DMS53 (cell line): ENCODE data around the gene ADRA2B.

Experiments used
- DNase-seq: peaks from one replicate; lab custom pipeline; 2025; lab: John Stamatoyannopoulos, UW

ADRA2B gene

DNA sequence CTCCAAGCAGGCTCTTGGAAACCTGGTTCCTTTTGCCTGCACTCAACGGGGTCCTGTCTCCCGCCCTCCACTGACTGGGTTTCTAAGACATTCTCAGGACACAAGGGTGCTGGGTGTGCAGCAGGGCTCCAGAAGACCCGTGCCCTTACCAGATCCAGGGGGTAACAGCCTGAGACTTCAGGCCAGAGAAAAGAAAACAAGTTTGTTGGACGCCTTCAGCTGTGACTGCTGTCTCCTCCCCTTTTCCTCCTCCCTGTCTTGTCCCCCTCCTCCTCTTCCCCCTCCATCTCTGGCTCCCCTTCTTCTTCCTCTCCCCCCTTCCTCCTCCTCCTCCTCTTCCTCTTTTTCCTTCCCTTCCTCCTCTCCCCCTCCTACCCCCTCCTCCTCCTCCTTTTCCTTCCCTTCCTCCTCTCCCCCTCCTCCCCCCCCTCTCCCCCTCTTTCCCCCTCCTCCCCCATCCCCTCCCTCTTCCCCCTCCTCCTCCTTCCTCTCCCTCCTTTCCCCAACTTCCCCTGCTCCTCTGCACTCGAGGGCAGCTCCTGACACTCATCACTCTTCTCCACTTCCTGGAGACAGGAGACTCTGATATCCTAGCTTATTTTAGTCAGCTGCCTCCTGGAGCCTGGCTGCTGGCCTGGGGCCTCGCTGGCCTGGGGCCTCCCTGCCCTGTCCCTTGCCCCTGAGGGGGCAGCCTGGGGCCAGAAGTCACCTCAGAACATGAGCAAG is 12.4 kb downstream of the ADRA2B start:
- DNase-seq, result no peak

DNA sequence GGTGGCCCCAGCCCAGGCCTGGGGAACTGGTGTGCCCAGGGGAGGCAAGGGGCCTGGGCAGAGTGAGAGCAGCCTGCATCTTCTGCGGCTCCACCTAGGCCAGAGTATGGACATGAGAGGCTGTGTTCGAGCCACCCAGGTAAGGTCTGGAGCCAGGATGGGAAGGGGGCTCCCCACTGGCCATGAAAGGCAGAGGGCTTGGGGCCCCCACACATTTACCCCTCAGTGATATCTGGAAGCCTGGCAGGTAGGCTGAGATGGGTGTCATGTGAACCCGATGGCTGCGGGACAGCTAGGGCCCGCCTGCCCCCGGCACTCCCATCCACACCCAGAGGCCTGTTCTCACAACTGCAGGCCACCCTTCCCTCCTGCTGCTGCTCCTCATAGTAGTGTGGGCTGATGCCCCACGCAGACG is 13.2 kb downstream of the ADRA2B start:
- no peak for DNase-seq

GRCh38 chr2:96102596-96103186 is 13.7 kb downstream of the ADRA2B start:
- DNase-seq, result no peak

GRCh38 chr2:96100893-96101304 is 15.5 kb downstream of the ADRA2B start:
- no peak for DNase-seq

- DNase-seq, result no peak
Measured at GRCh38 chr2:96099861-96100798, 16.2 kb downstream of the ADRA2B start.

- DNase-seq, result no peak
Measured at GRCh38 chr2:96098900-96099590, 17.3 kb downstream of the ADRA2B start.

DNA sequence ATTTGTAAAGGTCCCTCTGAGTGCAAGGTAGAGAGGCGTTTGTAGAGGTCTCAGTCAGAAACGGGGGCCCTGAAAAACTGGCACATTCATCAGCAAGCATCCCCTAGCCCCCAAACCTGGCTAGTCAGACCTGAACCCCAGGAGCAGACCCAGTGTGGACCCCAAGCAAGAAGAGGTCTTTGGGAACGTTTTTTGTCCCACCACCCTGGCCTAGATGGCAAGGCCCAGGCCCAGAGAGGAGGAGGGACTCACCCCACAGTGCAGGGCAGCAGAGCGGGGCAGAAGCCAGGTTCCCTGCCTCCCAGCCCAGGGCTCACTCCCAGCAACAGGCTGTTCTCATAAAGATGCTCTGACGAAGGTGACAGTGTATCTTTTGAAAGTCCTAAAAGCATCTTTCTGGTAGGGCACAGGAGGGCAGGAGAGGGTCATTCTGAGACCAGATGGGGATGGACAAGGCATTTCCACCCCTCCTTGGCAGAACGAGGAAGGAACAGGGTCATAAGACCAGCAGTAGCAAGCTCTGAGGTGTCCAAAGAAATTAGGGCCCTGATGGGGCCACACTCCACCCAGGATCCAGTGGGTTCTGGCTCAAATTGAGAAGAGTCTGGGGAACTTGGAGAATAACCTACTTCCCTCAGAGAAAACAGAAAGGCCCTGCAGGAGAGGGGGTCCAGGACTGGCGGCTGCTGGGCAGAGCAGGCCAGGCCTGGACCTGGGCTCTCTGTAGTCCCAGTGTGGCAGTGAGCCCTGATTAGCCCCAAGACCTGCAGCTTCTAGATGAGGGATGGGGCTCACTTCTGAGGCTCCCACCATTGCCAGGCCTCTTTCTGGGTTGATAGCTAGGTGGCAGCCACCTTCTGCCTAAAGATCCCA is 18.2 kb downstream of the ADRA2B start:
- no peak for DNase-seq

GRCh38 chr2:96097441-96097840 is 18.9 kb downstream of the ADRA2B start:
- DNase-seq, result no peak

DNA sequence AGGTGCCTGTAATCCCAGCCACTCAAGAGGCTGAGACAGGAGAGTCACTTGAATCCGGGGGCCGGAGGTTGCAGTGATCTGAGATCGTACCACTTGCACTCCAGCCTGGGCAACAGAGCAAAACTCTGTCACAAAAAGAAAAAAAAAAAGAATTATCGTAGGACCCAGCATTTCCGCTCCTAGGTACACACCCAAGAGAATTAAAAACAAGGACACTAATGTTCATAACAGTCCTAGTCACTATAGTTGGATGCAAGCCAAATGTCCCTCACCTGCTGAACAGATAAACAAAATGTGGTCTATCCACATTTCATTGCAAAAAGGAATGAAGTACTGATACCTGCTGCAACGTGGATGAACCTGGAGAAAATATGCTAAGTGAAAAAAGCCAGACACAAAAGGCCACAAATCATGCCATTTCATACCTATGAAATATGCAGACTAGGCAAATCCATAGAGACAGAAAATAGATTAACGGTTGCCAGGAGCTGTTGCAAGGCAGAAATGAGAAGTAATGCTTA is 21.2 kb downstream of the ADRA2B start:
- peak; percentile 52 for DNase-seq

DNA sequence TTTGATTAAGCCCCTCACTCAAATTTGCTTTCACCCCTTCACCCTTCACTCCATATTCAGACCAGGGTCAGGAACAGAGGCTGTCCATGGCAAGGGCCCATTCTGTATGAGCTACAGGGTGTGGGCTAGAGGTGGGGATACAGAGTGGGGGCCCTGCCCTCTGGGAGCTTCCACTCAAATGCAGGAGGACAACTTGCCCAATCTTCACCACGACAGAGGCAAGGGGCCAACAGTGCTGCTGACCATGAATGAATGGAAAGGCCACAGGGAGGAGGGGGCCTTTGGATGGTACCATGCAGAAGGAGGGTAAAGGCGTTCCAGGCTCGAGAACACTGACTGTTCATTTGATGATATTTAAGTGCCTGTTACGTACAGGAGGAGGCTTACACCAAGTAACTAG is 22.8 kb downstream of the ADRA2B start:
- no peak for DNase-seq

- DNase-seq, result no peak
Measured at GRCh38 chr2:96092951-96093350, 23.4 kb downstream of the ADRA2B start.

GRCh38 chr2:96092573-96092877 is 23.8 kb downstream of the ADRA2B start:
- no peak for DNase-seq

- DNase-seq, result peak; percentile 30
Measured at GRCh38 chr2:96091711-96092572, 24.4 kb downstream of the ADRA2B start.

- no peak for DNase-seq
Measured at GRCh38 chr2:96091141-96091710, 25.1 kb downstream of the ADRA2B start.

DNA sequence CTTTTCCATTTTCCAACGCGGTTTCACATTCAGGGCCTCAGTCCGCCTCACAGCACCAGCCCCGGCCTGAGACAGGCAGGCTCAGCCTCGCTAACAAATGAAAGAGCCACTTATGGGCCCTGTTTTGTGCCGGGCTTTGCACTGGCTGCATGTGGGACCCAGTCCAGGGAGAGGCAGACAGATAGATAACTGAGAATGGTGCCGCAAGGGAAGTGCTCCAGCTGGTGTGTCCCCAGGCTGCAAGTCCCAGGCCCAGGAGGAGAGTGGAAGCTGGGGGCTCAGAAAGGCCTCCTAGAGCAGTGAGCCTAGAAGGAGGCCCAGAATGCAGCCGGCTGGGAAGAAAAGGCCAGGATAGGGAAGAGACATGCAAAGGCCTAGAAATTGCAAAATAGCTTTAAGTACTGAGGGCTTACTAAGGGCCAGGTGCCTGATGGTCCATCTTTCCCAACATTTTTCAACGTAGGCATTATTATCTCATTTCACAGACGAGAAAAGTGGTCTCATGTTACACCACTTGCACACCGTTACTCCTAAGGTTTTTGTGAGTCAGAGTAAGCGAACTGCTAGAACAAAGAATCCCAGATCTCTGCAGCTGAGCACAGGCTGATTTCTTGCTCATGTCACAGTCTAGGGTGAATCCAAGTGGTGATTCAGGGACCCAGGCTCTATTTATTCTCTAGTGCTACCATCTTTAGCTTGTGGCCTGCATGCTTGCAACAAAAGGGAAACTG is 26.0 kb downstream of the ADRA2B start:
- DNase-seq, result no peak

- no peak for DNase-seq
Measured at GRCh38 chr2:96089356-96090195, 26.8 kb downstream of the ADRA2B start.

GRCh38 chr2:96088340-96089335 is 27.7 kb downstream of the ADRA2B start:
- DNase-seq, result no peak
